Lung microvascular endothelial cell (primary cell): ENCODE results near the gene MAP1LC3A. TPM values are rescaled to one million over a fixed set of nuclear protein-coding genes. Genes with fewer than 3 reads are reported as not detected.
A peak's percentile ranks its signal among the peaks of the same experiment; 100 is the strongest.

Experiments
- DNase-seq, 2 donors: peaks; one replicate each; pipeline versions ENCODE4 v3.0.0 to v3.0.0-alpha.2; 2010; ENCODE audit warnings: low read depth in 2 of 2
- total RNA-seq: library from RNA; depleted of rRNA; stranded (reverse); fragments of >200 nt; gene quantifications from 2 replicates; pipeline ENCODE4 v1.2.1, GENCODE V29; 2014

Gene MAP1LC3A
- total RNA-seq, 1 donor from 2014 or later, result 38.7 TPM

DNA sequence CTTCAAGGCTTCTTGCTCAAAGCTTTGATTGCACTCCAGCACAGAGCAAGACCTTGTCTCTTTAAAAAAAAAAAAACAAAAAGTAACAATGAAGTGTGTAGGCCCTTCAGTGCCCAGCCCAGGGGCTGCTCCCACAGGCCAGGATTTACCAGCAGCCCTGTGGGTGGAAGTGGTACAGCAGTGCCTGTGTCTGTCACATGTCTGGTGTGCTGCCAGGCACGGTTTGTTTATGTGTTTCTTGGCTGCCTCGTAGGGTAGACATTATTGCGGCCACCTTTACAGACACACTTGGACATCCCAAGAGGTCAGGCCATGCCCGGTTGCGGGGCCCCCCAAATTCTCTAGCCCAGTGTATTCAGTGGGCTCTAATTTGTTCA is 29.6 kb upstream of the MAP1LC3A start:
- DNase-seq, result peak in 1 of 2 donors; percentile 90

DNA sequence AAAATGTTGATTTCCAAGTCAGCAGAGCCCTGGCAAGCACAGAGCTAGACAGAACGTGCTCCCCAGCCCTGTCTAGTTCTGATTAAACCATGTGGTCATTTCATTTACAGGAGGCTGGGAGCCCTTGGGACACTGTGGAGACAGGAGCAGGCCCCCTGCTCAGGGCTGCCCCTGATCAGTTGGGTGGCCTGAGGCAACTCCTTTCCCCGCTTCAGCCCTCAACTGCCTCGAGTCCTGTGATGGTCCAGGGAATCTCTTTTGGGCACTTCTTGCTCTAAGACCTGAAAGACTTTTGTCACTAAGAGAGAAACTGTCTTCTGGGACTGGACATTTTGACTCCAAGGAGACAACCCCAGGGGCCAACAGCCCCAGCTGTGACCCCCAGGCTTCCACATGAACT is 28.8 kb upstream of the MAP1LC3A start:
- DNase-seq, result no peak

- no peak for DNase-seq
Observed at GRCh38 chr20:34530342-34530741, 28.2 kb upstream of the MAP1LC3A start.

- DNase-seq, result no peak
Observed at GRCh38 chr20:34531608-34532265, 26.8 kb upstream of the MAP1LC3A start.

DNA sequence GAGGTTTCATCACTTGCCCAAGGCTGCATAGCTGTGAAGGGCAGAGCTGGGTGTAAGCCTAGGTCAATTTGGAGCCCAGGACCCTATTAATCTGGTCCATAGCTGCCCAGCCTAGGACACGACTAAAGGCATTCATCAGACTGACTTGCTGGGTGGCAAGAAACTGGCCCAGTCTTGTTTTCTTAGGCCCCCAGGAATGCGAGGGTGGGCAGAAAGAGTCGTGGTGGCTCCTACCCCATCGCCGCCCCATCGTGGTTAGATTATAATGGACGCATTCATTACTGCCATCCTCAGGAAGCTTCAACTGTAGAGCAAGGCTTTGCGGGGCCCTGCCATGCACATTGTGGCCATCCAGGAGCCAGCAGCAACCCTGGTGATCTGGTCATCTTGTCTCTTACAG is 26.2 kb upstream of the MAP1LC3A start:
- no peak for DNase-seq

- no peak for DNase-seq
Observed at GRCh38 chr20:34532756-34533155, 25.8 kb upstream of the MAP1LC3A start.

GRCh38 chr20:34534391-34535165 is 23.9 kb upstream of the MAP1LC3A start:
- DNase-seq, result no peak

GRCh38 chr20:34535301-34535840 is 23.1 kb upstream of the MAP1LC3A start:
- DNase-seq, result no peak

- DNase-seq, result no peak
Observed at GRCh38 chr20:34535857-34536256, 22.7 kb upstream of the MAP1LC3A start.

DNA sequence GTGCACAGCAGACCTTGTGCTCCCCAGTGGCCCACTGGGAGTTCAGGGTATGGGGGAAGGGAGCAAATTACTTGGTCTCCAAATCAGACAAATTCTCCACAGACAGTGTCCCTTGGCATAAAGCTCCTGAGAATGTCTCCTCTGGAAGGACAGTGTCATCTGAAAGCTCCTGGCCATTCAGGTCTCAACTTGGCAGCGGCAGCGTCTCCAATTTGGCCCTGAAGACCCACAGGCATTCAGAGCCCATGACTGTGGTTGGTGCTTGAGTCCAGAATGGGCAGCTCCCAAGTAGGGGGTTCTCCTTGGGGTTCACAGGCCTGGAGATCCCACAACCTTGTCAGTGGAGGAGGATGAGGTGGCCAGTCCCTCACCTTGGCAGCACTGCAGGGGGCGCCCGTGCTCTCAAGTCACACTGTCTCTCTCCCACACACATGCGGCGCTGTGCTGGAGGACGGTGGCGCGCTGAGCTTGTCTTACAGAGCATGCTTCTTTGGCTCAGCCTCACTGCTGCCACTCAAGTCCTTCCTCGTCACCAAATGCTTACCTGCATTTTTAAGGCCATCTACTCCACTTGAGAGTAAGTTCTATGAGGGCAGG is 21.6 kb upstream of the MAP1LC3A start:
- DNase-seq, result peak; percentile 50 to 66

DNA sequence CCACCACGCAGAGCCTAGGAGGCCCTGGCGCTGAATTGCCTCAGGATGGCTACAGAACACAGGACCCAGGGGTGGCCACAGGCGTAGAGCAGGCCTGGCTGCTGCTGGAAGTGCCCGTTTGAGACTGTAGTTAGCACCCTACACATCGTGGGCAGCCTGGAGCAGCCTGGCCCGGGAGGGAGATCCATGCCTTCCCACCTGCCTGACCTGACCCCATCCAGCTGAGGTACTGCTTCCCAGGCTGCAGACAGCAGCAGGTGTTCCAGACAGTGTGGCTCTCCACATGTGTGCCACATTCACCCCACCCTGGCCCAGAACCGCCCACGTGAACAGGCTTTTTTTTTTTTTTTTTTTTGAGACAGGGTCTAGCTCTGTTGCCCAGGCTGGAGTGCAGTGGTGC is 20.9 kb upstream of the MAP1LC3A start:
- no peak for DNase-seq

GRCh38 chr20:34538671-34539123 is 19.8 kb upstream of the MAP1LC3A start:
- DNase-seq, result peak; percentile 50 to 64

DNA sequence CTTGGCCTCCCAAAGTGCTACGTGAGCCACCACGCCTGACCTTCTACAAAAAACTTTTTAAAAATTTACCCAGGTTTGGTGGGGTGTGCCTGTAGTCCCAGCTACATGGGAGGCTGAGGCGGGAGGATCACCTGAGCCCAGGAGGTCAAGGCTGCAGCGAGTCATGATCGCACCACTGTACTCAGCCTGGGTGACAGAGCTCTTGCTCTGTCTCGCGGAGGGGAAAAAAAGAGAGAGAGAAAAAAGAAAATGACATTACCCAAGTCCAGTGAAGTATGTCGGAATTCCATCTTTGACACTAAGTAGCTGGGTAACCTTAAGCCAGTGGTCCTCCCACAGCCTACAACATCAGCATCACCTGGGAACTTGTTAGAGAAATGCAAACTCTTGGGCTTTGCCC is 18.8 kb upstream of the MAP1LC3A start:
- DNase-seq, result no peak

- DNase-seq, result no peak
Observed at GRCh38 chr20:34540596-34541263, 17.8 kb upstream of the MAP1LC3A start.

- DNase-seq, result peak; percentile 40 to 74
Observed at GRCh38 chr20:34541264-34541901, 17.1 kb upstream of the MAP1LC3A start.

DNA sequence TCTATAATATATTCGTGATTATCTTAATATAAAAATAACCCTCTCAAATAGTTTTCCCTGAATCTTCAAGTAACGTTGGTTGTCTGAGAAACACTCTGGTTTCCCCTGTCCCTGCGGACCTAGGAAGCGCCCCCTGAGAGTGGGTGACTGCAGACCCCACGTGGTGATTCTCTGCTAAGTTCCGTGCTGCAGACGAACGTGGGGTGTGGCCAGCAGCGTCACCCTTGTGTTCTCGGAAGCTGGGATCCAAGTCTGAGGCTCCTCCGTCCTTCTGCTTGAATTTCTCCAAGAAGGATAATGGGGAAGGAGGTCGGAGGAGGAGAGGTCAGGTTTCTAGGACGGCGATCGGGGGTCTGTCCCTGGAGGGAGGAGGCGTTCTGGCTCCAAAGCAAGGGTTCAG is 16.6 kb upstream of the MAP1LC3A start:
- no peak for DNase-seq

- no peak for DNase-seq
Observed at GRCh38 chr20:34542439-34542838, 16.1 kb upstream of the MAP1LC3A start.

- DNase-seq, result no peak
Observed at GRCh38 chr20:34543463-34544056, 15.0 kb upstream of the MAP1LC3A start.

DNA sequence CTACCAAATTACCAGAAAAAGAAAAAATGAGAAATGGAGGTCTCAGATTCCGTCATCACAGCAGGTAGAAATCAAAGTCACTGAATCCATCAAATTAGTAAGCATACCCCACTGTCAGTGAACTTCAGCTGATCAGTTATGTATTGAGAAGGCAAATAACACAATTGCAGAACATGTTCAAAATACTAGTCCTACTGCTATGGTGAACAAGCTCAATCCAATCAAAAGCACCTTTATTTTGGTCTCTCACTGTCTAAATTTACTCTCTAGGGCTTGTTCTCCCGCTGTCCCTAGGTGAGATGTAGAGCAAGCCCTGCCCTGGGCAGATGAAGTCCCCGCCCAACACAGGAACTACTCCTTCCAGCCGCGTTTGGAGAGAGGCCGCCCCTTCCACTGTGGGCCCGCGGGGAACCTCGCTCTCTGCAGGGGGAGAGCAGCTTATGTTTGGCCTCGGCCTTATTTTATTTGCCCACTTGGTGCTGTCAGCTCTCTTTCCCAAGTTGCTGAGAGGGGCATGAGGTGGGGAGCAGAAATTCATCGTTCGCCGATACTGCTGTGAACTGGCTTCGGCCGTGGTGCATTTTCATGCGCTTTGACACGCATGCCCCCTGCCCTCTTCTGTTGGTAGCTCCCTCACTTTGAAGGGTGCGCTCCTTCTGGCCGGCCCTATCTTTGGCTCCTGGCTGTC is 14.3 kb upstream of the MAP1LC3A start:
- DNase-seq, result no peak

DNA sequence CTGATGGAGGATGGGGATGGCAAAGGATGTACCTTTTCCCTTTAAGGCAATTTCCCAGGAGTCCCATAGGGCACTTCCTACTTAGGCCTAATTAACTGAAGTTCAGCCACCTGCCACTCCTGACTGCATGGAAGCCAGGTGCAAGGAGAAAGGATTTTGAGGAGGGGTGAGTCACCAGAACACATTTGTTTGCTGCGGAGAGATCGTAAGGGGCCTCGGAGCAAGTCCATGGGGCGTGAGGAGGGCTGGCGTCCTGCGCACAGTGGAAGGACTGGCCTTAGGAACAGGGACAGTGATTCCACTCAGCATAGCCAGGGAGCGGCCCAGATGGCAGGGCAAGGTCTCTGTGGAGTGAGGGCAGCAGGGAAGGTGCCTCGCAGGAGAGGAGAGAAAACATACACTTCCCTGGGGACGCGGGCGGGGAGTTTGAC is 11.8 kb upstream of the MAP1LC3A start:
- DNase-seq, result no peak
